Esophagus muscularis mucosa (tissue), 3 donors: ENCODE measurements around the gene TMEM156.

Experiments
- CTCF ChIP-seq, 3 experiments: fragments of 200-600 bp in 2 of 3; fragments of 450-650 bp in 1 of 3; sonication (generic) in 2 of 3; IDR thresholded peaks; one replicate each; pipeline ENCODE4 v1.5.1; 2017 to 2019; ENCODE audit warnings: antibody characterized with exemption in 3 of 3, mild to moderate bottlenecking in 2 of 3, moderate library complexity in 1 of 3
- EP300 ChIP-seq: sonication (generic); formaldehyde crosslinking; IDR thresholded peaks from one replicate; pipeline ENCODE4 v1.6.1; 2017; ENCODE audit warnings: antibody characterized with exemption

DNA sequence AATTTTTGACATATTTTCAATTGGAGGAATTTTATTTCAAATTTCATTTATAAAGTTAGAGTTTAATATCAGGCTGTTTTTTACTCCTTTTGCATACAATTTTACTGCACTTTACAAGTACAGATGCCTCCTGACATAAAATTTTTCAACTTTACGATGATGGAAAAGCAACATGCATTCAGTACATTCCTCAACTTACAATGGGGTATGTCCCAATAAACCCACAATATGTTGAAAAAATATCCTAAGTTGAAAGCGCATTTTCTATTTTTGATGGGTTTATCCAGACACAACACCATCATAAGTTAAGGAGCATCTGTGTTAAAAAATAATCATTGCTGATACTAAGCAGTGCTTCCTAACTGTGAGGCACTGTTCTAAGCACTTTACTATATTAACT, 34.2 kb upstream of the TMEM156 start:
- TF ChIP-seq CTCF (IDR thresholded peaks at IDR 0.05) = no peak
- no peak for TF ChIP-seq EP300
